ENCODE measurements around the gene SCGB1D1.

GRCh38 chr11:62157603-62158002 is 32.4 kb upstream of the SCGB1D1 start:
- TF ChIP-seq GATAD2B (conservative IDR thresholded peaks at IDR 0.05; ENCODE audit: low read depth) = no peak
- TF ChIP-seq POLR2AphosphoS5 (IDR thresholded peaks at IDR 0.05; ENCODE audit: low read length) = no peak
- TF ChIP-seq, protein P1, sequence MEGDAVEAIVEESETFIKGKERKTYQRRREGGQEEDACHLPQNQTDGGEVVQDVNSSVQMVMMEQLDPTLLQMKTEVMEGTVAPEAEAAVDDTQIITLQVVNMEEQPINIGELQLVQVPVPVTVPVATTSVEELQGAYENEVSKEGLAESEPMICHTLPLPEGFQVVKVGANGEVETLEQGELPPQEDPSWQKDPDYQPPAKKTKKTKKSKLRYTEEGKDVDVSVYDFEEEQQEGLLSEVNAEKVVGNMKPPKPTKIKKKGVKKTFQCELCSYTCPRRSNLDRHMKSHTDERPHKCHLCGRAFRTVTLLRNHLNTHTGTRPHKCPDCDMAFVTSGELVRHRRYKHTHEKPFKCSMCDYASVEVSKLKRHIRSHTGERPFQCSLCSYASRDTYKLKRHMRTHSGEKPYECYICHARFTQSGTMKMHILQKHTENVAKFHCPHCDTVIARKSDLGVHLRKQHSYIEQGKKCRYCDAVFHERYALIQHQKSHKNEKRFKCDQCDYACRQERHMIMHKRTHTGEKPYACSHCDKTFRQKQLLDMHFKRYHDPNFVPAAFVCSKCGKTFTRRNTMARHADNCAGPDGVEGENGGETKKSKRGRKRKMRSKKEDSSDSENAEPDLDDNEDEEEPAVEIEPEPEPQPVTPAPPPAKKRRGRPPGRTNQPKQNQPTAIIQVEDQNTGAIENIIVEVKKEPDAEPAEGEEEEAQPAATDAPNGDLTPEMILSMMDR (IDR thresholded peaks at IDR 0.05 in 2 of 3, conservative IDR thresholded peaks at IDR 0.05 in 1 of 3; ENCODE audit: control insufficient read depth in 2 of 3, extremely low read depth in 1 of 3, insufficient read depth in 1 of 3, low read depth in 3 of 3, low read length in 3 of 3) = no peak
- TF ChIP-seq POLR2AphosphoS2 (IDR thresholded peaks at IDR 0.05; ENCODE audit: low read depth, low read length) = no peak
- no peak for TF ChIP-seq ZNF274 (IDR thresholded peaks at IDR 0.05; ENCODE audit: insufficient read depth, insufficient read length)
- no peak for TF ChIP-seq EP300 (IDR thresholded peaks at IDR 0.05; ENCODE audit: borderline replicate concordance in 1 of 2, control insufficient read depth in 1 of 2, low read depth in 2 of 2, low read length in 2 of 2)
- no peak for TF ChIP-seq RAD51 (IDR thresholded peaks at IDR 0.05)
- TF ChIP-seq, protein P2, sequence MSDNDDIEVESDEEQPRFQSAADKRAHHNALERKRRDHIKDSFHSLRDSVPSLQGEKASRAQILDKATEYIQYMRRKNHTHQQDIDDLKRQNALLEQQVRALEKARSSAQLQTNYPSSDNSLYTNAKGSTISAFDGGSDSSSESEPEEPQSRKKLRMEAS (IDR thresholded peaks at IDR 0.05; ENCODE audit: low read depth, low read length) = no peak
- TF ChIP-seq USF2 (IDR thresholded peaks at IDR 0.05; ENCODE audit: borderline replicate concordance, low read depth, low read length) = no peak
- no peak for TF ChIP-seq MXI1 (IDR thresholded peaks at IDR 0.05; ENCODE audit: low read depth, low read length)
- TF ChIP-seq TCF12 (IDR thresholded peaks at IDR 0.05; ENCODE audit: low read depth, low read length) = no peak
- TF ChIP-seq POLR2A (IDR thresholded peaks at IDR 0.05; ENCODE audit: low read depth, low read length) = no peak
- TF ChIP-seq ZNF622 (IDR thresholded peaks at IDR 0.05) = no peak

All from GM12878 (cell line).